BLaER1 treated with 17β-estradiol and CSF1 and Interleukin-3, amounts not matched to agents 10 nM and 100 nM (cell line): ENCODE measurements around the gene CSH1.
"Not testable (repeated sequence)": the region's sequence is repeated elsewhere in the genome, so short reads cannot be mapped to it uniquely, and the experiment has no call there.

ENCODE experiments used
- H3K27ac ChIP-seq, 11 experiments: shearing (Covaris generic); formaldehyde crosslinking; 2 replicates each; pipeline ENCODE4 v1.8.1; 2022
- H3K27me3 ChIP-seq, 11 experiments: shearing (Covaris generic); formaldehyde crosslinking; 2 replicates each; pipeline ENCODE4 v1.8.1; 2022
- H3K36me3 ChIP-seq, 11 experiments: shearing (Covaris generic); formaldehyde crosslinking; 2 replicates each; pipeline ENCODE4 v1.8.1; 2022
- H3K4me1 ChIP-seq, 10 experiments: shearing (Covaris generic); formaldehyde crosslinking; 2 replicates each; pipeline ENCODE4 v1.8.1; 2022
- H3K4me2 ChIP-seq, 11 experiments: shearing (Covaris generic); formaldehyde crosslinking; 2 replicates each; pipeline ENCODE4 v1.8.1; 2022
- H3K4me3 ChIP-seq, 10 experiments: shearing (Covaris generic); formaldehyde crosslinking; 2 replicates each; pipeline ENCODE4 v1.8.1; 2022
- H3K9ac ChIP-seq, 11 experiments: shearing (Covaris generic); formaldehyde crosslinking; 2 replicates each; pipeline ENCODE4 v1.8.1; 2022
- H3K9me3 ChIP-seq, 11 experiments: shearing (Covaris generic); formaldehyde crosslinking; replicated peaks in 1 of 11; 2 replicates each; pipeline ENCODE4 v1.8.1; 2022
- H4K20me1 ChIP-seq, 11 experiments: shearing (Covaris generic); formaldehyde crosslinking; 2 replicates each; pipeline ENCODE4 v1.8.1; 2022
- Cebpa-rat ChIP-seq, 11 experiments: shearing (Covaris generic); IDR thresholded peaks; 2 replicates each; pipeline ENCODE4 v1.8.1; 2022

CSH1 gene

DNA sequence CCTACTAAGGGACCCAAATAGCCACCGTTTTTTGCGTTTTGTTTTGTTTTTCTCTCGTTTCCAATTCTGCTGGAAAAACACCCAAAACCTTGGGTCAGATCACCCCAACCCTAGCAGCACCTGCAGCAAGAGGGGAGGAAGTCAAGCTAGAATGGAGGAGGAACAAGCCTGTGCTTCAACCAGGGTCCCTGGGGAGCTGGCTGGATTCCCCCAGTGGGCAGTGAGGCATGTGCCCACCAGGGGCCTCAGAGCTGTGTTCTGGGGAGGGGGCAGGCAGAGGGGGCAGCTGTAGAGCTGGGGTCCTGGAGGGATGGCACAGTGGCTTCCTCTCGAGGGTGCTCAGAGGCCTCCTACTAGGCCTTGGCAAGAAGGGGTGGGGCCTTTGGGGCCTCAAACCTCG lies 29.2 kb upstream of the CSH1 start:
- peaks cover 0 to 28% (median 19%) of the 10 kb centered on the region in 11 experiments; a peak in 15 of 22 replicates for H4K20me1 ChIP-seq
- peaks cover 0 to 7% (median 0%) of the 10 kb centered on the region in 11 experiments; a peak in 3 of 22 replicates for H3K9me3 ChIP-seq
- H3K4me1 ChIP-seq, result peaks cover 58 to 96% (median 95%) of the 10 kb centered on the region in 10 experiments
- H3K4me2 ChIP-seq, result peak overlapping the region; percentile 35 to 99 (median 97)
- H3K9ac ChIP-seq, result peak overlapping the region in 6 of 11 experiments; percentile 1 to 85 (median 24); a peak in 8 of 22 replicates
- 0 out of 20 replicates have a peak overlapping the region, but pooled peaks of 1 of the 10 experiments have one; percentile 6 for H3K4me3 ChIP-seq
- TF ChIP-seq Cebpa-rat (IDR thresholded peaks at IDR 0.05), result no peak
- H3K36me3 ChIP-seq, result peaks cover 20 to 33% (median 26%) of the 10 kb centered on the region in 11 experiments
- H3K27me3 ChIP-seq, result no peaks in the 10 kb centered on the region
- peak overlapping the region in 7 of 11 experiments; percentile 22 to 87 (median 41); a peak in 13 of 22 replicates for H3K27ac ChIP-seq

DNA sequence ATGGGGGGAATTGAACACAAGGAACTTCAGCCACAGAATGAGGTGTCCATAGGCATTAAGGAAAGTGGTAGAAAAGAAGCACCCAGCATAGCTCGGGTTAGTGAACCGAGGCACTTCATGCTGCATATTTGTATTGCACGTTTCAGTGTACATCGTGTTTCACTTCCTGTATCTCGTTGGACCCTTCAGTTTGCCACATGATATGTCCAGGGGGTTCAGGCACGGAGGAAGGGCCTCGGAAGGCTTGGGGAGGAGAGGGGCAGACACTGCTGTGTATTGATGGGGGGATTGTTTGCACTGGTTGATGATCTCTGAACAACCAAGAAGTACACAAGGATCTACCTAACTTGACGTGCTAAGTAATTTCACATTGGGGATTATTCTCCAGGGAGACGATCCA lies 26.0 kb upstream of the CSH1 start:
- Histone ChIP-seq H3K27ac (peak overlapping the region in 5 of 11 experiments; percentile 12 to 51 (median 22); a peak in 4 of 22 replicates), H3K4me1 (peaks cover 25 to 92% (median 82%) of the 10 kb centered on the region in 10 experiments), H3K4me2 (peak overlapping the region; percentile 67 to 99 (median 90)), H3K9ac (peak overlapping the region in 1 of 11 experiments; percentile 20; a peak in 2 of 22 replicates)
- H3K4me3 ChIP-seq, H4K20me1 ChIP-seq, H3K36me3 ChIP-seq, H3K27me3 ChIP-seq, H3K9me3 ChIP-seq: not testable (repeated sequence)

DNA sequence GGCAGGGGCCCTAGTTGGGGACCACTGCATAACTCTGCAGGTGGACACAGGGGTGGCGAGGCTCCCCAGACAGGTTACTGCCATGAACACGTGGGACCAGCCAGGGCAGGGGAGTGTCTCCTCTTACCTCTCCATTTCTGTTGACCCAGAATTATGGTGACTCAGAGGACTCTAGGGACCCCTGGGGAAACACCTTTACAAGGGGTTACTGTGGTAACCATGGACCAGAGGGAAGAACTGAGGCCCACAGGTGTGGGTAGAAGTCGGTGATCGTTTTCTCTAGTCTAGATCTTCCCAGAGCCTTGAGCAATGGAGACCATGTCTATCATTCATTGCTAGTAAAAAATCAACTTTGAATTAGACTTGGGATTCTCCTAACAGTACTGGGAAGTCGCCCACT lies 24.4 kb upstream of the CSH1 start:
- not testable (repeated sequence) for H3K9ac ChIP-seq

DNA sequence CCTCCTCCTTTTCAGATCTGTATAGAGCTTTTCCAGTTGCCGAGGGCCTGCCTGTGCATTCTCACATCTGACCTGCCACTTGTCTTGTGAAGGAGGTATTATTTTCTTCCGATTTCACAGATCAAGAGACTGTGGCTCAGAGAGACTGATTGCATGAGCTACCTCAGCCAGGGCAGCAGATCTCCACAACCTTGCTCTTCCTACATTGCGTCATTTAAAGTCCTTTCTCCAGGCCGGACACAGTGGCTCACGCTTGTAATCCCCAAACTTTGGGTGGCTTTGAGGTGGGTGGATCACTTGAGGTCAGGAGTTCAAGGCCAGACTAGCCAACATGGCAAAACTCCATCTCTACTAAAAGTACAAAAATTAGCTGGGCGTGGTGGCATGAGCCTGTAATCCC lies 23.7 kb upstream of the CSH1 start:
- H3K4me3 ChIP-seq, H4K20me1 ChIP-seq, H3K36me3 ChIP-seq, H3K9me3 ChIP-seq, H3K27me3 ChIP-seq, H3K27ac ChIP-seq: not testable (repeated sequence)
- peak overlapping the region in 9 of 11 experiments; percentile 35 to 60 (median 53); a peak in 18 of 22 replicates for H3K4me2 ChIP-seq
- peak in 2 of 11 experiments; percentile 7 to 32; a peak in 2 of 22 replicates for TF ChIP-seq Cebpa-rat (IDR thresholded peaks at IDR 0.05)
- H3K4me1 ChIP-seq, result peaks cover 27 to 87% (median 75%) of the 10 kb centered on the region in 10 experiments
- 0 out of 22 replicates have a peak overlapping the region, but pooled peaks of 1 of the 11 experiments have one; percentile 31 for H3K9ac ChIP-seq

More for the DNA sequence above, 24.4 kb upstream of the CSH1 start:
- H3K4me1 ChIP-seq, result peaks cover 27 to 88% (median 77%) of the 10 kb centered on the region in 10 experiments
- H3K27ac ChIP-seq, H4K20me1 ChIP-seq, H3K36me3 ChIP-seq, H3K9me3 ChIP-seq, H3K27me3 ChIP-seq, H3K4me3 ChIP-seq: not testable (repeated sequence)
- H3K4me2 ChIP-seq, result peak overlapping the region in 9 of 11 experiments; percentile 35 to 60 (median 53); a peak in 18 of 22 replicates

DNA sequence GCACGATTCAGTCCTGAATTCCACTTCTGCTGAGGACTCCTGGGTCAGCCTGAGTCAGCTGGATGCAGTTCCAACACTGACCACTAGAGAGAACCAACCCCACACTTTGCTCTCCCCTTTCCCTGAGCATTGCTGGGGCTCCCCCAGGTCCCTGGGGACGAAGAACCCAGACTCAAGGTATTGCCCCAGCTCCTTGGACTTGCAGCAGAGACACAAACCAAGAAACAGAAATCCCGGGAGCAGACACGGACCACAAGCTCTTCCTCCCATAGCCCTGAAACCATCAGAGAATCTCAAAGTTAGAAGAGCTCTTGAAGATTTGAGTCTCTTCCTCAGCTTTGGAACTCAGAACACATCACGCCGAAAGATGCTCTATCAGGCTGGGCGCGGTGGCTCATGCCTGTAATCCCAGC lies 22.9 kb upstream of the CSH1 start:
- peaks cover 27 to 83% (median 68%) of the 10 kb centered on the region in 10 experiments for H3K4me1 ChIP-seq
- no peak for TF ChIP-seq Cebpa-rat (IDR thresholded peaks at IDR 0.05)
- no peaks in the 10 kb centered on the region for H3K27me3 ChIP-seq
- H3K36me3 ChIP-seq, result no peaks in the 10 kb centered on the region
- H3K9me3 ChIP-seq, result no peaks in the 10 kb centered on the region
- H4K20me1 ChIP-seq, result no peaks in the 10 kb centered on the region
- H3K4me3 ChIP-seq, result no peak overlapping the region
- H3K9ac ChIP-seq, result no peak overlapping the region
- peak overlapping the region in 10 of 11 experiments; percentile 28 to 60 (median 50); a peak in 18 of 22 replicates for H3K4me2 ChIP-seq
- no peak overlapping the region for H3K27ac ChIP-seq

DNA sequence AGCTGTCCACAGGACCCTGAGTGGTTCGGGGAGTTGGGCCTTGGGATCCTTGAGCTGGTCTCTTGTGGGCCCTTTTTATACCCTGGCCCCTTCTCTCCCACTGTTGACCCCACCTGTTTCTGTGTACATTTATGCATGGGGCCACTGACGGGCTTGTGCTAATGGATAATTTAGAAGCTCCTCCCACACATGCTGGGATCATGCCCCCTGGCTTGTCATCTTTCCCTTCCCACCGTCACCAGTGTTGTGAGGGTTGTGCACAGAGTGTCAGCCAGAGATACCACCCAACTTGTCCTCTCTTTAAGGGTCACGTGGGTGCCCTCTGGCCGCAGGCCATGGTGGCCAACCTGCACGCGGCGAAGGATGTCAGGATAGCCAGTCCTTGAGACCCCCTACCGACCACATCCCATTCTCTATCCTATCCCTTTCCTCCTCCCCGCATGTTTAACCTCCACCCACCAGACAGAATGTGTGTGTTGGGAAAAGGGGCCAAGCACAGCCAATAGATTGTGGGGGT lies 22.5 kb upstream of the CSH1 start, which contains the start of gene GH1:
Gene GH1, minus strand, starts transcription at position 51 of the 517 bp plus-strand sequence. CDS start 63 bp downstream, outside the sequence.
- Histone ChIP-seq H3K4me1 (peaks cover 27 to 83% (median 64%) of the 10 kb centered on the region in 10 experiments), H3K4me2 (peak within 1 kb of the TSS in 10 of 11 experiments; percentile 28 to 60 (median 50); a peak in 18 of 22 replicates), H3K9ac (0 out of 22 replicates have a peak within 1 kb of the TSS, but pooled peaks of 1 of the 11 experiments have one; percentile 5)
- not testable (repeated sequence) for H3K36me3 ChIP-seq, H3K27ac ChIP-seq, H4K20me1 ChIP-seq, H3K9me3 ChIP-seq, H3K4me3 ChIP-seq, H3K27me3 ChIP-seq

DNA sequence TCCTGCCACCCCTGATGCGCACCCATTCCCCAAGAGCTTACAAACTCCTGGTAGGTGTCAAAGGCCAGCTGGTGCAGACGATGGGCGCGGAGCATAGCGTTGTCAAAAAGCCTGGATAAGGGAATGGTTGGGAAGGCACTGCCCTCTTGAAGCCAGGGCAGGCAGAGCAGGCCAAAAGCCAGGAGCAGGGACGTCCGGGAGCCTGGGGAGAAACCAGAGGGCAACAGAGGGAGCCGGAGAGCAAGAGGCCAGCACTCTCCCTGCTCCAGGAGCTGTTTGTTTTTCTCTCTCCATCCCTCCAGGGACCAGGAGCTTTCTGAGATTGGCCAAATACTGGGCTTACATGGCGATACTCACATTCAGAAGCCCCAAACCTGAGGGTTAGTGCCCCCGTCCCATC lies 21.9 kb upstream of the CSH1 start:
- Histone ChIP-seq H3K4me3 (no peak overlapping the region), H3K9me3 (no peaks in the 10 kb centered on the region), H3K36me3 (no peaks in the 10 kb centered on the region), H3K4me2 (peak overlapping the region in 2 of 11 experiments; percentile 7 to 60; a peak in 1 of 22 replicates), H3K4me1 (peaks cover 26 to 83% (median 64%) of the 10 kb centered on the region in 10 experiments), H3K27ac (no peak overlapping the region), H3K9ac (0 out of 22 replicates have a peak overlapping the region, but pooled peaks of 1 of the 11 experiments have one; percentile 5), H3K27me3 (no peaks in the 10 kb centered on the region), H4K20me1 (no peaks in the 10 kb centered on the region)
- TF ChIP-seq Cebpa-rat (IDR thresholded peaks at IDR 0.05), result no peak

DNA sequence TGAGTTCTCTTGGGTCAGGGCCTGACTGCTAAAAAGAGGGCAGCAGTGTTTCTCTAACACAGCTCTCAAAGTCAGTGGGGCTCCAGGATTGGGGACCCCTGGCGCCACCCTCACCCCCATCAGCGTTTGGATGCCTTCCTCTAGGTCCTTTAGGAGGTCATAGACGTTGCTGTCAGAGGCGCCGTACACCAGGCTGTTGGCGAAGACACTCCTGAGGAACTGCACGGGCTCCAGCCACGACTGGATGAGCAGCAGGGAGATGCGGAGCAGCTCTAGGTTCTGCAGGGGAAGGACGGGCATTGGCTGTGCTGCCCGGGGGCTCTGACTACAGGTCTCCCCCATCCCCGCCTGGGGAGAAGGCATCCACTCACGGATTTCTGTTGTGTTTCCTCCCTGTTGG lies 21.3 kb upstream of the CSH1 start:
- Histone ChIP-seq H3K4me1 (peaks cover 20 to 81% (median 63%) of the 10 kb centered on the region in 10 experiments; a peak in 19 of 20 replicates), H3K9me3 (no peaks in the 10 kb centered on the region), H4K20me1 (no peaks in the 10 kb centered on the region), H3K4me3 (no peak overlapping the region), H3K27me3 (no peaks in the 10 kb centered on the region), H3K36me3 (no peaks in the 10 kb centered on the region), H3K9ac (0 out of 22 replicates have a peak overlapping the region, but pooled peaks of 1 of the 11 experiments have one; percentile 5), H3K4me2 (peak overlapping the region in 1 of 11 experiments; percentile 7; a peak in 1 of 22 replicates), H3K27ac (no peak overlapping the region)
- TF ChIP-seq Cebpa-rat (IDR thresholded peaks at IDR 0.05), result no peak

DNA sequence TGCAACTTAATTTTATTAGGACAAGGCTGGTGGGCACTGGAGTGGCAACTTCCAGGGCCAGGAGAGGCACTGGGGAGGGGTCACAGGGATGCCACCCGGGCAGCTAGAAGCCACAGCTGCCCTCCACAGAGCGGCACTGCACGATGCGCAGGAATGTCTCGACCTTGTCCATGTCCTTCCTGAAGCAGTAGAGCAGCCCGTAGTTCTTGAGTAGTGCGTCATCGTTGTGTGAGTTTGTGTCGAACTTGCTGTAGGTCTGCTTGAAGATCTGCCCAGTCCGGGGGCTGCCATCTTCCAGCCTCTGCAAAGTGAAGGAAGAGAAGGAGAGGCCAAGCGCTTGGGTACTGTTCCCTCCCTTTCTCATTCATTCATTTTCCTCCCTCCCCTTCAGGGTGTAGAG lies 20.8 kb upstream of the CSH1 start:
- not testable (repeated sequence) for H3K9ac ChIP-seq, H4K20me1 ChIP-seq, H3K27ac ChIP-seq, H3K4me2 ChIP-seq, H3K27me3 ChIP-seq, H3K9me3 ChIP-seq, H3K36me3 ChIP-seq, H3K4me3 ChIP-seq
- peaks cover 16 to 81% (median 63%) of the 10 kb centered on the region in 10 experiments; a peak in 19 of 20 replicates for H3K4me1 ChIP-seq
